AG09309 (cell line): ENCODE measurements around the gene MRPS16.
"Not testable (repeated sequence)": the region's sequence is repeated elsewhere in the genome, so short reads cannot be mapped to it uniquely, and the experiment has no call there.

ENCODE experiments used
- DNase-seq: peaks from one replicate; pipeline ENCODE4 v3.0.0-alpha.2; 2010; ENCODE audit warnings: low read depth
- H3K4me3 ChIP-seq: 2 replicates; pipeline ENCODE4 v1.5.1; 2011; ENCODE audit warnings: mild to moderate bottlenecking, low read depth, low read length, moderate library complexity; ENCODE audit not compliant: control insufficient read depth
- TF ChIP-seq, protein P1 (sequence below): IDR thresholded peaks from 2 replicates; pipeline ENCODE4 v1.5.1; 2011; ENCODE audit warnings: mild to moderate bottlenecking, low read depth, low read length, inconsistent platforms; ENCODE audit not compliant: insufficient read depth, control insufficient read depth; ENCODE audit errors: missing control alignments

Gene MRPS16

GRCh38 chr10:73263693-73264347 is 11.4 kb upstream of the MRPS16 start:
- DNase-seq: peak; percentile 13
- TF ChIP-seq, protein P1, sequence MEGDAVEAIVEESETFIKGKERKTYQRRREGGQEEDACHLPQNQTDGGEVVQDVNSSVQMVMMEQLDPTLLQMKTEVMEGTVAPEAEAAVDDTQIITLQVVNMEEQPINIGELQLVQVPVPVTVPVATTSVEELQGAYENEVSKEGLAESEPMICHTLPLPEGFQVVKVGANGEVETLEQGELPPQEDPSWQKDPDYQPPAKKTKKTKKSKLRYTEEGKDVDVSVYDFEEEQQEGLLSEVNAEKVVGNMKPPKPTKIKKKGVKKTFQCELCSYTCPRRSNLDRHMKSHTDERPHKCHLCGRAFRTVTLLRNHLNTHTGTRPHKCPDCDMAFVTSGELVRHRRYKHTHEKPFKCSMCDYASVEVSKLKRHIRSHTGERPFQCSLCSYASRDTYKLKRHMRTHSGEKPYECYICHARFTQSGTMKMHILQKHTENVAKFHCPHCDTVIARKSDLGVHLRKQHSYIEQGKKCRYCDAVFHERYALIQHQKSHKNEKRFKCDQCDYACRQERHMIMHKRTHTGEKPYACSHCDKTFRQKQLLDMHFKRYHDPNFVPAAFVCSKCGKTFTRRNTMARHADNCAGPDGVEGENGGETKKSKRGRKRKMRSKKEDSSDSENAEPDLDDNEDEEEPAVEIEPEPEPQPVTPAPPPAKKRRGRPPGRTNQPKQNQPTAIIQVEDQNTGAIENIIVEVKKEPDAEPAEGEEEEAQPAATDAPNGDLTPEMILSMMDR: peak; percentile 54
- H3K4me3 ChIP-seq: no peak overlapping the region

GRCh38 chr10:73262880-73263555 is 10.6 kb upstream of the MRPS16 start:
- no peak for DNase-seq
- no peak overlapping the region for H3K4me3 ChIP-seq
- TF ChIP-seq, protein P1: no peak

- DNase-seq: peak; percentile 85
- H3K4me3 ChIP-seq: no peak overlapping the region
- TF ChIP-seq, protein P1: no peak
Measured at GRCh38 chr10:73262105-73262730, 9.8 kb upstream of the MRPS16 start.

DNA sequence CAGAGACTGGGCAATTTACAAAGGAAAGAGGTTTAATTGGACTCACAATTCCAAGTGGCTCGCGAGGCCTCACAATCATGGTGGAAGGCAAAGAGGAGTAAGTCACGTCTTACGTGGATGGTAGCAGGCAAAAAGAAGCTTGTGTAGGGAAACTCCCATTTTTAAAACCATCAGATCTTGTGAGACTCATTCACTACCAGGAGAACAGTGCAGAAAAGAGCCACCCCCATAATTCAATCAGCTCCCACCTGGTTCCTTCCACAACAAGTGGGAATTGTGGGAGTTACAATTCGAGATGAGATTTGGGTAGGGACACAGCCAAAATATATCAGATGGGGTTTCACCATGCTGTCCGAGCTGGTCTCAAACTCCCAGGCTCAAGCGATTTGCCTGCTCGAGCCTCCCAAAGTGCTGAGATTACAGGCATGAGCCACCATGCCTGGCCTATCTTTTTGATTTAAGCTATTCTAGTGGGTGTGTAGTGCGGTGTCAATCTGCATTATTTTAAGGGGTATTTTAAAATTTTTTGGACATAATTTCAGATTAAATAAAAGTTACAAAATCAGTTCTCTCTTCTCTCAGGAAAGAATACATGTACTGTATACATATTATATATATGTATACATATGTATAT is 9.0 kb upstream of the MRPS16 start:
- DNase-seq: no peak
- H3K4me3 ChIP-seq: no peak overlapping the region
- TF ChIP-seq, protein P1: no peak

DNA sequence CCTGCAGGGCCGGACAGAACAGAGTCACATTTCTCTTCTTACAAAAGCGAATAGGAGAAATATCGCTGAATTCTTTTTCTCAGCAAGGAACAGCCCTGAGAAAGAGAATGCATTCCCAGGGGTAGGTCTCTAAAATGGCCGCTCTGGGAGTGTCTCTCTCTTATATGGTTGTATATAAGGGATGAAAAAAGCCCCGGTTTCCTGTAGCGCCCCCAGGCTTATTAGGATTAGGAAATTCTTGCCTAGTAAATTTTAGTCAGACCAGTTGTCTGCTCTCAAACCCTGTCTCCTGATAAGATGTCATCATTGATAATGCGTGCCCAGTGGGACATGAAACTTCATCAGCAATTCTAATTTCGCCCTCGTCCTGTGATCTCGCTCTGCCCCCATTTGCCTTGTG is 6.2 kb upstream of the MRPS16 start:
- not testable (repeated sequence) for H3K4me3 ChIP-seq, DNase-seq

- no peak for DNase-seq
- H3K4me3 ChIP-seq: peak overlapping the region; percentile 85
- TF ChIP-seq, protein P1: no peak
Measured at GRCh38 chr10:73253225-73253555, 746 bp upstream of the MRPS16 start.
